ENCODE results near the gene CASP12. TPM values are rescaled to one million over a fixed set of nuclear protein-coding genes. Genes with fewer than 3 reads are reported as not detected.

Gene CASP12
- total RNA-seq, 2 experiments from 2014 or later, result not detected

- POLR2A ChIA-PET, result no interaction called here
These were observed 4.4 kb downstream of the CASP12 start for GRCh38 chr11:104893876-104894275.

GRCh38 chr11:104892723-104893511 is 5.3 kb downstream of the CASP12 start:
- Mint-ChIP-seq H3K9me3 (no peaks in the 10 kb centered on the region), H3K27ac (no peak overlapping the region), H3K36me3 (ENCODE audit: low read depth) (no peaks in the 10 kb centered on the region), H3K4me3 (no peak overlapping the region), H3K4me1 (ENCODE audit: low read depth) (peaks cover 10% of the 10 kb centered on the region), H3K27me3 (no peaks in the 10 kb centered on the region)
- CTCF ChIA-PET, result no interaction called here
- ATAC-seq, result no peak
- no peak for TF ChIP-seq CTCF (IDR thresholded peaks at IDR 0.05)
- POLR2A ChIA-PET, result no interaction called here
- intact Hi-C loops (cut with micrococcal nuclease), result no loop called here
- DNase-seq, result no peak

More at GRCh38 chr11:104893876-104894275, 4.4 kb downstream of the CASP12 start:
- H3K9me3 Mint-ChIP-seq, result no peaks in the 10 kb centered on the region
- CTCF ChIA-PET, result no interaction called here
- no peaks in the 10 kb centered on the region for H3K27me3 Mint-ChIP-seq
- no peak overlapping the region for H3K4me3 Mint-ChIP-seq
- intact Hi-C loops (cut with micrococcal nuclease), result no loop called here
- H3K27ac Mint-ChIP-seq, result no peak overlapping the region
- H3K4me1 Mint-ChIP-seq (ENCODE audit: low read depth), result peaks cover 19% of the 10 kb centered on the region
- ATAC-seq, result no peak
- no peaks in the 10 kb centered on the region for H3K36me3 Mint-ChIP-seq (ENCODE audit: low read depth)
- TF ChIP-seq CTCF (IDR thresholded peaks at IDR 0.05), result no peak
- no peak for DNase-seq

GRCh38 chr11:104891135-104891534 is 7.1 kb downstream of the CASP12 start:
- no peak for ATAC-seq
- CTCF ChIA-PET, result interaction anchor here (0.8 kb wide), 1 partner anchor 53 kb away, joined by 3 read pairs; no protein-coding TSS in a partner anchor
- POLR2A ChIA-PET, result no interaction called here
- DNase-seq, result no peak
- no peak for TF ChIP-seq CTCF (IDR thresholded peaks at IDR 0.05)
- Mint-ChIP-seq H3K4me1 (ENCODE audit: low read depth) (no peaks in the 10 kb centered on the region), H3K27ac (no peak overlapping the region), H3K36me3 (ENCODE audit: low read depth) (no peaks in the 10 kb centered on the region), H3K4me3 (no peak overlapping the region), H3K27me3 (no peaks in the 10 kb centered on the region), H3K9me3 (no peaks in the 10 kb centered on the region)
- intact Hi-C loops (cut with micrococcal nuclease), result no loop called here

- DNase-seq (peak; percentile 9), ATAC-seq (peak; percentile 56)
- Mint-ChIP-seq H3K27me3 (no peaks in the 10 kb centered on the region), H3K9me3 (no peaks in the 10 kb centered on the region), H3K36me3 (ENCODE audit: low read depth) (no peaks in the 10 kb centered on the region), H3K4me1 (ENCODE audit: low read depth) (peaks cover 14% of the 10 kb centered on the region), H3K27ac (no peak overlapping the region), H3K4me3 (no peak overlapping the region)
- TF ChIP-seq CTCF (IDR thresholded peaks at IDR 0.05), result no peak
- intact Hi-C loops (cut with micrococcal nuclease), result no loop called here
- CTCF ChIA-PET, result interaction anchor here (1.2 kb wide), 1 partner anchor 171 kb away, joined by 4 read pairs; no protein-coding TSS in a partner anchor
- POLR2A ChIA-PET, result no interaction called here
These were observed 14.9 kb downstream of the CASP12 start for GRCh38 chr11:104883342-104883741.

GRCh38 chr11:104881117-104881794 is 17.0 kb downstream of the CASP12 start:
- DNase-seq (no peak), ATAC-seq (no peak)
- peaks cover 34% of the 10 kb centered on the region for H3K4me1 Mint-ChIP-seq (ENCODE audit: low read depth)
- H3K4me3 Mint-ChIP-seq, result no peak overlapping the region
- H3K9me3 Mint-ChIP-seq, result no peaks in the 10 kb centered on the region
- no peak for TF ChIP-seq CTCF (IDR thresholded peaks at IDR 0.05)
- no peaks in the 10 kb centered on the region for H3K27me3 Mint-ChIP-seq
- H3K27ac Mint-ChIP-seq, result no peak overlapping the region
- intact Hi-C loops (cut with micrococcal nuclease), result no loop called here
- no peaks in the 10 kb centered on the region for H3K36me3 Mint-ChIP-seq (ENCODE audit: low read depth)
- ChIA-PET POLR2A (no interaction called here), CTCF (no interaction called here)
